Measurements from ENCODE around the gene ACSM2A.
"Not testable (repeated sequence)": the region's sequence is repeated elsewhere in the genome, so short reads cannot be mapped to it uniquely, and the experiment has no call there.

DNA sequence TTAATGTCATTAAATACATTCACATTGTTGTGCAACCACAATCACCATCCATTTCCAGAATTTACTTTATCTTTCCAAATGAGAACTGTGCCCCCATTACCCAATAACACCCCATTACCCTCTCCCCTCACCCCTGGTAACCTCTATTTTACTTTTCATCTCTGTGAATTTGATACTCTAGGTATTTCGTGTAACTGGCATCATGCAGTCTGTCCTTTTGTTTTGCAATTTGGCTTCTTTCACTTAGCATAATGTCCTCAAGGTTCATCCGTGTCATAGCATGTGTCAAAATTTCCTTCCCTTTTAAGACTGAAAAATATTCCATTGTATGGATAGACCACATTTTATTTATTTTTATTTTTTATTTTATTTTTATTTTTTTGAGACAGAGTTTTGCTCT is 29.6 kb upstream of the ACSM2A start:
- TF ChIP-seq POLR2AphosphoS5 (IDR thresholded peaks at IDR 0.05) = not testable (repeated sequence)
- TF ChIP-seq, protein P1, sequence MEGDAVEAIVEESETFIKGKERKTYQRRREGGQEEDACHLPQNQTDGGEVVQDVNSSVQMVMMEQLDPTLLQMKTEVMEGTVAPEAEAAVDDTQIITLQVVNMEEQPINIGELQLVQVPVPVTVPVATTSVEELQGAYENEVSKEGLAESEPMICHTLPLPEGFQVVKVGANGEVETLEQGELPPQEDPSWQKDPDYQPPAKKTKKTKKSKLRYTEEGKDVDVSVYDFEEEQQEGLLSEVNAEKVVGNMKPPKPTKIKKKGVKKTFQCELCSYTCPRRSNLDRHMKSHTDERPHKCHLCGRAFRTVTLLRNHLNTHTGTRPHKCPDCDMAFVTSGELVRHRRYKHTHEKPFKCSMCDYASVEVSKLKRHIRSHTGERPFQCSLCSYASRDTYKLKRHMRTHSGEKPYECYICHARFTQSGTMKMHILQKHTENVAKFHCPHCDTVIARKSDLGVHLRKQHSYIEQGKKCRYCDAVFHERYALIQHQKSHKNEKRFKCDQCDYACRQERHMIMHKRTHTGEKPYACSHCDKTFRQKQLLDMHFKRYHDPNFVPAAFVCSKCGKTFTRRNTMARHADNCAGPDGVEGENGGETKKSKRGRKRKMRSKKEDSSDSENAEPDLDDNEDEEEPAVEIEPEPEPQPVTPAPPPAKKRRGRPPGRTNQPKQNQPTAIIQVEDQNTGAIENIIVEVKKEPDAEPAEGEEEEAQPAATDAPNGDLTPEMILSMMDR (IDR thresholded peaks at IDR 0.05) = not testable (repeated sequence)
